CD8-positive, alpha-beta memory T cell (primary cell): Measurements from ENCODE around the gene CDC14A. TPM values are rescaled to one million over a fixed set of nuclear protein-coding genes. Genes with fewer than 3 reads are reported as not detected.

Source experiments
- CTCF ChIA-PET: fragments of 350-600 bp; sonication (Branson Sonifier 250); formaldehyde crosslinking; loops from one replicate; lab custom pipeline; 2021; ENCODE audit warnings: antibody characterized with exemption; lab: Charles Lee
- POLR2A ChIA-PET: fragments of 350-600 bp; sonication (Branson Sonifier 250); formaldehyde crosslinking; loops from one replicate; lab custom pipeline; 2021; ENCODE audit warnings: antibody characterized with exemption; lab: Charles Lee
- DNase-seq, 5 donors: peaks; one replicate each; pipeline versions ENCODE4 v3.0.0 to v3.0.0-alpha.2; 2020 to 2022; ENCODE audit warnings: mixed read lengths in 1 of 5
- H3K27ac ChIP-seq: one replicate; pipeline ENCODE4 v1.7.0; 2013; ENCODE audit warnings: low read depth, mild to moderate bottlenecking, low read length, moderate library complexity
- H3K27me3 ChIP-seq: 2 replicates; pipeline ENCODE4 v1.7.0; 2013; ENCODE audit warnings: low read length, mild to moderate bottlenecking; ENCODE audit not compliant: insufficient read depth, poor library complexity, severe bottlenecking
- H3K36me3 ChIP-seq: 2 replicates; pipeline ENCODE4 v1.7.0; 2013; ENCODE audit warnings: mild to moderate bottlenecking, low read length, moderate library complexity; ENCODE audit not compliant: insufficient read depth
- H3K4me1 ChIP-seq: 2 replicates; pipeline ENCODE4 v1.7.0; 2013; ENCODE audit warnings: mild to moderate bottlenecking, low read length, moderate library complexity; ENCODE audit not compliant: insufficient read depth
- H3K4me3 ChIP-seq: 2 replicates; pipeline ENCODE4 v1.7.0; 2013; ENCODE audit warnings: mild to moderate bottlenecking, low read length
- H3K9me3 ChIP-seq: 2 replicates; pipeline ENCODE4 v1.7.0; 2013; ENCODE audit warnings: mild to moderate bottlenecking, low read length
- H3K27ac Mint-ChIP-seq, 8 donors: one replicate each; pipeline ENCODE4 v1.8.0; 2020 to 2021; ENCODE audit warnings: mixed read lengths in 8 of 8, mild to moderate bottlenecking in 6 of 8, inconsistent platforms in 3 of 8, moderate library complexity in 3 of 8
- H3K27me3 Mint-ChIP-seq, 2 donors: one replicate each; pipeline ENCODE4 v1.8.0; 2020 to 2021; ENCODE audit warnings: mixed read lengths in 2 of 2, mild to moderate bottlenecking in 1 of 2, moderate library complexity in 1 of 2
- H3K36me3 Mint-ChIP-seq, 3 donors: one replicate each; pipeline ENCODE4 v1.8.0; 2020 to 2021; ENCODE audit warnings: mixed read lengths in 3 of 3, inconsistent platforms in 1 of 3, mild to moderate bottlenecking in 1 of 3
- H3K4me1 Mint-ChIP-seq, 3 donors: one replicate each; pipeline ENCODE4 v1.8.0; 2020 to 2021; ENCODE audit warnings: mixed read lengths in 3 of 3, inconsistent platforms in 1 of 3, mild to moderate bottlenecking in 1 of 3
- H3K4me3 Mint-ChIP-seq, 7 donors: one replicate each; pipeline ENCODE4 v1.8.0; 2020 to 2021; ENCODE audit warnings: mixed read lengths in 7 of 7, mild to moderate bottlenecking in 6 of 7, moderate library complexity in 4 of 7, inconsistent platforms in 2 of 7
- H3K9me3 Mint-ChIP-seq, 5 donors: one replicate each; pipeline ENCODE4 v1.8.0; 2020 to 2022; ENCODE audit warnings: mixed read lengths in 5 of 5, mild to moderate bottlenecking in 3 of 5, moderate library complexity in 2 of 5, inconsistent platforms in 1 of 5
- polyA plus RNA-seq: library from polyadenylated mRNA; unstranded; fragments of 300-500 nt; fragmentation: Illumina TruSeq; gene quantifications from one replicate; pipeline ENCODE4 v1.2.3, GENCODE V29; 2021
- total RNA-seq, 2 experiments: library from RNA; stranded (reverse); gene quantifications; one replicate each; pipeline ENCODE4 v1.2.3, GENCODE V29; 2021

Gene CDC14A
- total and polyA plus RNA-seq, 3 experiments from 2014 or later: 25.4 to 36.4 (median 27.9) TPM

GRCh38 chr1:100458661-100459357, 106.5 kb downstream of the CDC14A start:
- H3K4me3 ChIP-seq: no peak overlapping the region
- H3K27ac ChIP-seq: no peak overlapping the region
- no peak for DNase-seq
- Mint-ChIP-seq H3K9me3 (no peaks in the 10 kb centered on the region), H3K27me3 (peaks cover 0 to 2% of the 10 kb centered on the region in 2 donors), H3K36me3 (peaks cover 1 to 67% (median 20%) of the 10 kb centered on the region in 3 donors), H3K4me1 (peaks cover 54 to 84% (median 72%) of the 10 kb centered on the region in 3 donors), H3K27ac (peak overlapping the region; percentile 43 to 93 (median 81)), H3K4me3 (peak overlapping the region in 3 of 7 donors; percentile 17 to 25 (median 24))
- no peaks in the 10 kb centered on the region for H3K27me3 ChIP-seq
- POLR2A ChIA-PET: interaction anchor here (0.6 to 1.0 kb wide), 3 partner anchors 19 to 460 kb away, joined by 3 read pairs; no protein-coding TSS in a partner anchor
- no peaks in the 10 kb centered on the region for H3K9me3 ChIP-seq
- peaks cover 12% of the 10 kb centered on the region for H3K36me3 ChIP-seq
- H3K4me1 ChIP-seq: peaks cover 33% of the 10 kb centered on the region
- CTCF ChIA-PET: interaction anchor here (0.6 to 5.5 kb wide), 31 partner anchors 11 to 489 kb away, joined by 3 to 40 read pairs (median 4); partner anchors contain the start of genes CDC14A, DBT, RTCA and SASS6

GRCh38 chr1:100459358-100460114, 107.2 kb downstream of the CDC14A start:
- Mint-ChIP-seq H3K27ac (peak overlapping the region; percentile 0 to 96 (median 83)), H3K4me3 (peak overlapping the region in 6 of 7 donors; percentile 2 to 49 (median 15)), H3K4me1 (peaks cover 52 to 84% (median 72%) of the 10 kb centered on the region in 3 donors), H3K9me3 (no peaks in the 10 kb centered on the region), H3K27me3 (peaks cover 0 to 2% of the 10 kb centered on the region in 2 donors), H3K36me3 (peaks cover 3 to 69% (median 21%) of the 10 kb centered on the region in 3 donors)
- no peaks in the 10 kb centered on the region for H3K9me3 ChIP-seq
- no peak overlapping the region for H3K27ac ChIP-seq
- ChIA-PET POLR2A (interaction anchor here (1.0 kb wide), 1 partner anchor 20 kb away, joined by 3 read pairs; no protein-coding TSS in a partner anchor), CTCF (interaction anchor here (0.6 to 5.5 kb wide), 34 partner anchors 10 to 490 kb away, joined by 3 to 40 read pairs (median 4); partner anchors contain the start of genes CDC14A, DBT, RTCA and SASS6)
- peak; percentile 37 to 75 (median 54) for DNase-seq
- no peaks in the 10 kb centered on the region for H3K27me3 ChIP-seq
- peaks cover 12% of the 10 kb centered on the region for H3K36me3 ChIP-seq
- no peak overlapping the region for H3K4me3 ChIP-seq
- peaks cover 30% of the 10 kb centered on the region for H3K4me1 ChIP-seq

- peaks cover 40 to 73% (median 58%) of the 10 kb centered on the region in 3 donors for H3K4me1 Mint-ChIP-seq
- H3K4me3 Mint-ChIP-seq: no peak overlapping the region
- Histone ChIP-seq H3K27me3 (no peaks in the 10 kb centered on the region), H3K4me1 (peaks cover 20% of the 10 kb centered on the region), H3K36me3 (peaks cover 17% of the 10 kb centered on the region), H3K27ac (no peak overlapping the region), H3K4me3 (no peak overlapping the region), H3K9me3 (no peaks in the 10 kb centered on the region)
- no peak for DNase-seq
- H3K27me3 Mint-ChIP-seq: peaks cover 0 to 2% of the 10 kb centered on the region in 2 donors
- H3K27ac Mint-ChIP-seq: peak overlapping the region in 4 of 8 donors; percentile 37 to 79 (median 59)
- H3K36me3 Mint-ChIP-seq: peaks cover 3 to 75% (median 17%) of the 10 kb centered on the region in 3 donors
- no peaks in the 10 kb centered on the region for H3K9me3 Mint-ChIP-seq
- ChIA-PET CTCF (interaction anchor here (0.7 to 4.7 kb wide), 7 partner anchors 18 to 195 kb away, joined by 3 to 40 read pairs (median 4); partner anchors contain the start of genes CDC14A and RTCA), POLR2A (interaction anchor here (0.5 kb wide), 1 partner anchor 242 kb away, joined by 6 read pairs; no protein-coding TSS in a partner anchor)
These were observed 108.9 kb downstream of the CDC14A start for GRCh38 chr1:100461222-100461621.

DNA sequence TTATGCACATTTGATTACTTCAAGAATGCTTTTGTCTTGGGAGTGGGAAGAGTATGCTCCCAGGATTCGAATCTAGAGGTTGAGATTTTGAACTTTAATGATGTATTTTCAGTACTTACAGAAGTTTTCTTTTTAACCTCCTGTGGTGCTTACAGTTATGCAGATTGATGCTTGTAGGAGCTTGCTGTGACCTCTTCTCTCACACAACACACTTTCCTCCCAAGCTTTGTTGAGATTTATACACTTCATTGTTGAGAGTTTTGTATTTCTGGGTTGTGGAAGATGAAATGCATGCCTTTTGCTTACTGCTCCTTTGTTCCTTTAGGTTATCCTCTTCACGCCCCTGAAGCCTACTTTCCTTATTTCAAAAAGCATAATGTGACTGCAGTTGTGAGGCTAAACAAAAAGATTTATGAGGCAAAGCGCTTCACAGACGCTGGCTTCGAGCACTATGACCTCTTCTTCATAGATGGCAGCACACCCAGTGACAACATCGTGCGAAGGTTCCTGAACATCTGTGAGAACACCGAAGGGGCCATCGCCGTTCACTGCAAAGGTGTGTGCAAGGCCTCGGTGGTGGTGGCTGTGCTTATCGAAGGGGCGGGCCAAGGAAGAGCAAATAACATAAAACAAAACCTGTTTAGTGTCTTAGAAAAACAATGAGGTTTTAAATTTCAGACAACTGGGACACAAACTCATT, 110.2 kb downstream of the CDC14A start:
- no peak for DNase-seq
- Mint-ChIP-seq H3K9me3 (no peaks in the 10 kb centered on the region), H3K27me3 (peaks cover 0 to 2% of the 10 kb centered on the region in 2 donors), H3K4me1 (peaks cover 36 to 73% (median 57%) of the 10 kb centered on the region in 3 donors), H3K27ac (peak overlapping the region in 4 of 8 donors; percentile 19 to 78 (median 42)), H3K4me3 (no peak overlapping the region), H3K36me3 (peaks cover 3 to 77% (median 16%) of the 10 kb centered on the region in 3 donors)
- peaks cover 20% of the 10 kb centered on the region for H3K4me1 ChIP-seq
- ChIA-PET POLR2A (no interaction called here), CTCF (interaction anchor here (0.9 to 4.7 kb wide), 4 partner anchors 14 to 405 kb away, joined by 3 to 40 read pairs (median 8); partner anchors contain the start of gene CDC14A)
- no peak overlapping the region for H3K27ac ChIP-seq
- H3K4me3 ChIP-seq: no peak overlapping the region
- H3K27me3 ChIP-seq: no peaks in the 10 kb centered on the region
- no peaks in the 10 kb centered on the region for H3K9me3 ChIP-seq
- H3K36me3 ChIP-seq: peaks cover 17% of the 10 kb centered on the region

- Histone ChIP-seq H3K36me3 (peaks cover 24% of the 10 kb centered on the region), H3K27ac (no peak overlapping the region), H3K27me3 (no peaks in the 10 kb centered on the region), H3K4me1 (peaks cover 17% of the 10 kb centered on the region), H3K9me3 (no peaks in the 10 kb centered on the region), H3K4me3 (no peak overlapping the region)
- H3K27ac Mint-ChIP-seq: peak overlapping the region in 7 of 8 donors; percentile 20 to 93 (median 83)
- H3K4me3 Mint-ChIP-seq: peak overlapping the region in 1 of 7 donors; percentile 3
- DNase-seq: peak in 2 of 5 donors; percentile 21 to 36
- H3K36me3 Mint-ChIP-seq: peaks cover 3 to 83% (median 26%) of the 10 kb centered on the region in 3 donors
- ChIA-PET CTCF (interaction anchor here (0.6 to 2.0 kb wide), 12 partner anchors 9 to 412 kb away, joined by 3 to 13 read pairs (median 3); no protein-coding TSS in a partner anchor), POLR2A (interaction anchor here (0.6 to 1.0 kb wide), 2 partner anchors 27 to 405 kb away, joined by 3 to 4 read pairs; no protein-coding TSS in a partner anchor)
- H3K4me1 Mint-ChIP-seq: peaks cover 39 to 70% (median 60%) of the 10 kb centered on the region in 3 donors
- H3K27me3 Mint-ChIP-seq: peaks cover 0 to 2% of the 10 kb centered on the region in 2 donors
- H3K9me3 Mint-ChIP-seq: no peaks in the 10 kb centered on the region
These were observed 111.6 kb downstream of the CDC14A start for GRCh38 chr1:100463791-100464424.

GRCh38 chr1:100469578-100469977, 117.3 kb downstream of the CDC14A start:
- Mint-ChIP-seq H3K4me3 (no peak overlapping the region), H3K4me1 (peaks cover 38 to 63% (median 57%) of the 10 kb centered on the region in 3 donors), H3K27ac (peak overlapping the region in 3 of 8 donors; percentile 15 to 36 (median 31)), H3K27me3 (no peaks in the 10 kb centered on the region), H3K36me3 (peaks cover 4 to 87% (median 34%) of the 10 kb centered on the region in 3 donors), H3K9me3 (no peaks in the 10 kb centered on the region)
- Histone ChIP-seq H3K4me3 (no peak overlapping the region), H3K36me3 (peaks cover 12% of the 10 kb centered on the region), H3K4me1 (no peaks in the 10 kb centered on the region), H3K27me3 (no peaks in the 10 kb centered on the region), H3K9me3 (no peaks in the 10 kb centered on the region), H3K27ac (no peak overlapping the region)
- no peak for DNase-seq
- CTCF ChIA-PET: interaction anchor here (0.8 kb wide), 1 partner anchor 9 kb away, joined by 4 read pairs; no protein-coding TSS in a partner anchor
- POLR2A ChIA-PET: no interaction called here
